GM12875 (cell line): ENCODE data around the gene ARMC12.

Experiments
- H3K4me3 ChIP-seq: one replicate; pipeline ENCODE4 v1.5.1; 2011; ENCODE audit warnings: low read depth, low read length, control low read depth
- TF ChIP-seq, protein P1 (sequence below): IDR thresholded peaks from 2 replicates; pipeline ENCODE4 v1.5.1; 2011; ENCODE audit warnings: low read depth, mild to moderate bottlenecking, control low read depth, inconsistent platforms, low read length, moderate library complexity, borderline replicate concordance; ENCODE audit not compliant: insufficient read depth

Gene ARMC12

DNA sequence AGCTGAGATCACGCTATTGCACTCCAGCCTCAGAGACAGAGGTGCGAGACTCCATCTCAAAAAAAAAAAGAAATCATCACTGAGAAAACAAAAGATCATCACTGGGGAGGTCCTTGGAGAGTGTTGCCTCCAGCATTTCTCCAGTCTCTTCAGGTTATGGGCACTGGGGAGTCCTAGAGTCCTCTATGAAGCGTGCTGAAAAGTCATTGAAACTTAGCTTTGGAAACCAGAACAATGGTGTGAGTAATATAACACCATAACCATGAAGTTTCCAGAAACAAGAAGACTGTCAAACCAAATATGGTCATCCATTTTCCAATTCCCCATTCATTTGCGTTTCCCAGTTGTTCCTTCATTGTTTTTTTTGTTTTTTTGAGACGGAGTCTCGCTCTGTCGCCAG is 13.7 kb downstream of the ARMC12 start:
- TF ChIP-seq, protein P1, sequence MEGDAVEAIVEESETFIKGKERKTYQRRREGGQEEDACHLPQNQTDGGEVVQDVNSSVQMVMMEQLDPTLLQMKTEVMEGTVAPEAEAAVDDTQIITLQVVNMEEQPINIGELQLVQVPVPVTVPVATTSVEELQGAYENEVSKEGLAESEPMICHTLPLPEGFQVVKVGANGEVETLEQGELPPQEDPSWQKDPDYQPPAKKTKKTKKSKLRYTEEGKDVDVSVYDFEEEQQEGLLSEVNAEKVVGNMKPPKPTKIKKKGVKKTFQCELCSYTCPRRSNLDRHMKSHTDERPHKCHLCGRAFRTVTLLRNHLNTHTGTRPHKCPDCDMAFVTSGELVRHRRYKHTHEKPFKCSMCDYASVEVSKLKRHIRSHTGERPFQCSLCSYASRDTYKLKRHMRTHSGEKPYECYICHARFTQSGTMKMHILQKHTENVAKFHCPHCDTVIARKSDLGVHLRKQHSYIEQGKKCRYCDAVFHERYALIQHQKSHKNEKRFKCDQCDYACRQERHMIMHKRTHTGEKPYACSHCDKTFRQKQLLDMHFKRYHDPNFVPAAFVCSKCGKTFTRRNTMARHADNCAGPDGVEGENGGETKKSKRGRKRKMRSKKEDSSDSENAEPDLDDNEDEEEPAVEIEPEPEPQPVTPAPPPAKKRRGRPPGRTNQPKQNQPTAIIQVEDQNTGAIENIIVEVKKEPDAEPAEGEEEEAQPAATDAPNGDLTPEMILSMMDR: no peak
- no peak overlapping the region for H3K4me3 ChIP-seq

DNA sequence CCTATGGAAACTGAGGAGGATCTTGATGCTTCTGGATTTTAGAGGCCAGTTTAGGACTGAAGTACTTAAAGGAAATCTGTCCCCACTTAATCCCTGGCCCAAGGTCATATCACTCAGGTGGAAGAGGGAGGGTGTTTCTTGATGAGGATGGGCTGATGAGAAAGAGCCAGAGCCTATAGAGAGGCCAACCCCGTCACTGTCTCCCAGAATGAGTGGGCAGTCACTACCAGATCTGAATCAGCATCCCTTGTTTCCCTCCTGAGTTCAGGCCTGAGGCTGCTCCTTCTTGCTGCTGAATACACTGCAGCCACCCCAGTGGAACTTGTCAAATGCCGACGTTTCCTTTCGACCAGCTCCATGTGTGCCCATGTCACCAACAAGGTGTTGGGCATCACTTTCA is 14.8 kb downstream of the ARMC12 start:
- TF ChIP-seq, protein P1: no peak
- H3K4me3 ChIP-seq: no peak overlapping the region

DNA sequence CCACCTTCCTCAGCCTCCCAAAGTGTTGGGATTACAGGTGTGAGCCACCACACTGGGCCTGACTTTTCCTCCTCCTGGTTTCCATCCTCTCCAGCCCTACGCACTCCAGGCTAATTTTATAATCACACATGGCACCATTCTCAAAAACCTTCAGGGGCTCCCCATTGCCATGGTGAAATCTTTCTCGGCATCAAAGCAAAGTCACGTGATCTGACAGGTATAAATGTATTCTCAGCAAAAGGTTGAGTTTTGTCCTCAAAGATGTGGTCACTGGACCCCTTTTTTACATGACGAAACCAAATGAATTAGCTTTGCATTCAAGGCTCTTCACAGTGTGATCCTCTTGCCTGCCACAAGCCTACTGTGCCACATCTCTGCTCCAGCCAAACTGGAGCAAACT is 15.5 kb downstream of the ARMC12 start:
- TF ChIP-seq, protein P1: no peak
- H3K4me3 ChIP-seq: no peak overlapping the region

DNA sequence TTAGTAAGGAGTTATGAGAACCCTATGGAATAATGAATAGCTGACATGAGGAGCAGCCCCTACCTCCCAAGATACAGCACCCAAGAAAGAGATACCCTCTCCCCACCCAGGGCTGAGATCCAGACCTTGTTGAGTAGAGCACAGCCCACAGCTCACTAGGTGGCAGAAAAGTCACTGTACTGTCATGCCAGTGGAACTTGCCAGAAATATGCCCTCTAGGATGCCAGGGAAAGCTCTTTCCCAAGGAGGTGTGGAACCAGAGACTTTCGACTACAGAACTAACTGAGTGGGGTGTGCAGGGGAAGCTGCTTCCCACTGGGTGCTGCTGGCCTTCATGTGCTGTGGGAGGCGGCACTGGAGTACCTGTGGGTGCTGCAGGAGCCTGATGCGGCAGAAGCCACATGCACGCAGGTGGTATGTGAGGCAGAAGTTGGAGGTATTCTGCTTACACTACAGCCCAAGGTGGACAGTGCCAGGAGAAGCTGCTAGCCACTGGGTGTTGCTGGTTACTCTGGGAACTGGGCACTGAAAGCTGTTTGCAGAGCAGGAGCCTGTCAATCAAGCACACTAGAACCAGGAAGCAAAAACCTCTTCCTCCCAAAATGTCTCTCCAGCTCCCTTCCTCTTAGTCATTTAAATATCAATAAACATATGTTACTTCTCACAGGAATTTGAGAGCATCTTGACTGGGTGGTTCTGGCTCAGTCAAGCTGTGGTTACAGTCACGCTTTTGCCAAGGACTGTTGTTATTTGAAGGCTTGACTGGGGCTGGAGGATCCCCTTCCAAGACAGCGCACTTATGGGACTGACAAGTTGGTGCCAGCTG is 17.8 kb downstream of the ARMC12 start:
- TF ChIP-seq, protein P1: no peak
- H3K4me3 ChIP-seq: no peak overlapping the region

DNA sequence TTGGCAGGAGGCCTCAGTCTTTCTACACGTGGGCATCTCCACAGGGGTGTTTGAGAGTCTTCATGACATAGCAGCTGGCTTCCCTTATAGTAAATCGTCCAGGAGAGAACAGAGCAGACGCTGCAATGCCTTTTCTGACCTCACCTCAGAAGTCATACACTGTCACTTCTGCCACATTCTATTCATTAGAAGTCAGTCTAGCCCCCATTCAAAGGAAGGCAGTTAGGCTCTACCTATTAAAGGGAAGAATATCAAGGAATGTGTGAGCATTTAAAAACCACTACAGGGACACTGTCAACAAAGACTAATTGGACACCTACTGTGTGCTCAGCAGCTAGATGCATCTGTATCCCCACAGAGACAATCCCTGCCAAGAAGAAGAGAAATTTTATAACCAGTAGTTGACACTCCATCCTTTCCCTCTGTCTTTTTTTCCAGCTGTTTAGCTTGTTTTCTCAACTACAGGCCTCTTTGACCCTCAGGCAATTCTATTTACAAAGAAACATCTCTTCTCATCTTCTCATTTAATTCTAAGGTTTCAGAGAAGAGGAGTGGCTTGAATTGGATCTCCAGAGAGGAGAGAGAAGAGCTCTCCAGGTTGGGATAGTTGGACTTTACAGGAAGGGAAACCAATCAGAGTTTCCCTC is 18.6 kb downstream of the ARMC12 start:
- TF ChIP-seq, protein P1: no peak
- H3K4me3 ChIP-seq: no peak overlapping the region

DNA sequence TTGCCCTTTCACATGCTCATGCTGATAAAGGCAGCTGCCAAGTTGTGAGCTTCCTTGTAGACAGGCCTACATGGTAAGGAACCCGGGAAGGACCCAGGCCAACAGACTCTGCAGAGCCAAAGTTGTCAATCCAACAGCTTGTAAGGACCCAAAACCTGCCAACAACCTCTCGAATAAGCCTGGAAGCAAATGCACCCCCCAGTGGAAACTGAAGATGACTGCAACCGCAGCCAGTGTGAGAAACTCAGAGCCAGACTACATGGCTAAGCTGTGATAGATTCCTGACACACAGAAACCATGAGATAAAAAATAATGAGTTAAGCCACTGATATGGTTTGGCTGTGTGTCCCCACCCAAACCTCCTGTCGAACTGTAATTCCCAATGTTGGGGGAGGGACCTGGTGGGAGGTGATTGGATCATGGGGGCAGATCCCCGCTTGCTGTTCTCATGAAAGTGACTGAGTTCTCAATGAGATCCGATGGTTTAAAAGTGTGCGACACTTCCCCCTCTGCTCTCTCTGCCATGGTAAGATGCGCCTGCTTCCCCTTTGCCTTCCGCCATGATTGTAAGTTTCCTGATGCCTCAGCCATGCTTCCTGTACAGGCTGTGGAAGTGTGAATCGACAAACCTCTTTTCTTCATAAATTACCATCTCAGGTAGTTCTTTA is 20.8 kb downstream of the ARMC12 start:
- no peak overlapping the region for H3K4me3 ChIP-seq
- TF ChIP-seq, protein P1: peak; percentile 58
